Nephron (organoid): Measurements from ENCODE around the gene SEC24B.

ENCODE experiments used
- H3K27ac Mint-ChIP-seq, 3 experiments: 2 replicates each; pipeline ENCODE4 v1.8.0; 2020; ENCODE audit warnings: mixed read lengths in 3 of 3, mild to moderate bottlenecking in 2 of 3, moderate library complexity in 1 of 3
- H3K27me3 Mint-ChIP-seq: 2 replicates; pipeline ENCODE4 v1.8.0; 2021; ENCODE audit warnings: low read depth, mild to moderate bottlenecking, moderate library complexity, mixed read lengths
- H3K36me3 Mint-ChIP-seq: 2 replicates; pipeline ENCODE4 v1.8.0; 2020; ENCODE audit warnings: low read depth, mixed read lengths
- H3K4me1 Mint-ChIP-seq: 2 replicates; pipeline ENCODE4 v1.8.0; 2020; ENCODE audit warnings: mixed read lengths
- H3K4me3 Mint-ChIP-seq, 3 experiments: 2 replicates each; pipeline ENCODE4 v1.8.0; 2020; ENCODE audit warnings: mild to moderate bottlenecking in 3 of 3, mixed read lengths in 3 of 3, moderate library complexity in 2 of 3
- H3K9me3 Mint-ChIP-seq: 2 replicates; pipeline ENCODE4 v1.8.0; 2020; ENCODE audit warnings: mixed read lengths
- CTCF ChIP-seq, 3 experiments: fragments of 200-600 bp; sonication (generic); IDR thresholded peaks; one replicate each; pipeline ENCODE4 v1.5.0; 2021; ENCODE audit warnings: antibody characterized with exemption in 3 of 3; ENCODE audit not compliant: unreplicated experiment in 3 of 3

Gene SEC24B

GRCh38 chr4:109433205-109434006 is at the start of gene SEC24B:
Gene SEC24B, plus strand, starts transcription at chr4:109433815. Its CDS starts 55 bp downstream, at chr4:109433870.
- TF ChIP-seq CTCF (IDR thresholded peaks at IDR 0.05; ENCODE audit: unreplicated experiment in 3 of 3): peak; percentile 97 to 99 (median 99)
- H3K27ac Mint-ChIP-seq: peak within 1 kb of the TSS; percentile 100
- H3K27me3 Mint-ChIP-seq: no peaks in the 10 kb centered on the region
- H3K9me3 Mint-ChIP-seq: no peaks in the 10 kb centered on the region
- peak within 1 kb of the TSS; percentile 91 to 98 (median 95) for H3K4me3 Mint-ChIP-seq
- H3K4me1 Mint-ChIP-seq: peaks cover 42% of the 10 kb centered on the region
- H3K36me3 Mint-ChIP-seq: peaks cover 22% of the 10 kb centered on the region

GRCh38 chr4:109383823-109384222 is 49.8 kb upstream of the SEC24B start:
- H3K27me3 Mint-ChIP-seq: no peaks in the 10 kb centered on the region
- no peaks in the 10 kb centered on the region for H3K9me3 Mint-ChIP-seq
- H3K27ac Mint-ChIP-seq: no peak overlapping the region
- no peak overlapping the region for H3K4me3 Mint-ChIP-seq
- peaks cover 37% of the 10 kb centered on the region for H3K4me1 Mint-ChIP-seq
- no peaks in the 10 kb centered on the region for H3K36me3 Mint-ChIP-seq
- TF ChIP-seq CTCF (IDR thresholded peaks at IDR 0.05; ENCODE audit: unreplicated experiment in 3 of 3): no peak

- Mint-ChIP-seq H3K9me3 (no peaks in the 10 kb centered on the region), H3K4me1 (peaks cover 50% of the 10 kb centered on the region), H3K4me3 (no peak overlapping the region), H3K27ac (no peak overlapping the region), H3K27me3 (no peaks in the 10 kb centered on the region), H3K36me3 (no peaks in the 10 kb centered on the region)
- TF ChIP-seq CTCF (IDR thresholded peaks at IDR 0.05; ENCODE audit: unreplicated experiment in 3 of 3): no peak
Measured at GRCh38 chr4:109385260-109385659, 48.4 kb upstream of the SEC24B start.

GRCh38 chr4:109389369-109390114 is 44.1 kb upstream of the SEC24B start:
- no peaks in the 10 kb centered on the region for H3K36me3 Mint-ChIP-seq
- no peaks in the 10 kb centered on the region for H3K27me3 Mint-ChIP-seq
- peaks cover 49% of the 10 kb centered on the region for H3K4me1 Mint-ChIP-seq
- H3K27ac Mint-ChIP-seq: peak overlapping the region; percentile 75 to 88 (median 76)
- H3K9me3 Mint-ChIP-seq: no peaks in the 10 kb centered on the region
- H3K4me3 Mint-ChIP-seq: peak overlapping the region in 1 of 3 experiments; percentile 51
- no peak for TF ChIP-seq CTCF (IDR thresholded peaks at IDR 0.05; ENCODE audit: unreplicated experiment in 3 of 3)

- Mint-ChIP-seq H3K27ac (peak overlapping the region in 1 of 3 experiments; percentile 48), H3K36me3 (no peaks in the 10 kb centered on the region), H3K4me1 (peaks cover 46% of the 10 kb centered on the region), H3K4me3 (no peak overlapping the region), H3K27me3 (no peaks in the 10 kb centered on the region), H3K9me3 (no peaks in the 10 kb centered on the region)
- TF ChIP-seq CTCF (IDR thresholded peaks at IDR 0.05; ENCODE audit: unreplicated experiment in 3 of 3): no peak
Measured at GRCh38 chr4:109390115-109390768, 43.4 kb upstream of the SEC24B start.
